Measurements from ENCODE around the gene GAB1.

- no peak for TF ChIP-seq CTCF (conservative IDR thresholded peaks at IDR 0.05)
- no peak for TF ChIP-seq EZH2 (IDR thresholded peaks at IDR 0.05; ENCODE audit: low read depth)
These were observed 23.0 kb downstream of the GAB1 start for GRCh38 chr4:143359644-143360193.

Measured in PC-9 (cell line).